Parathyroid adenoma (tissue), 2 donors: ENCODE results near the gene TMEM140.

Experiments used
- H2AFZ ChIP-seq: fragments of 300-600 bp; sonication (generic); one replicate; pipeline ENCODE4 v1.7.0; 2017; ENCODE audit warnings: antibody characterized with exemption, mild to moderate bottlenecking
- H3K27ac ChIP-seq: fragments of 300-600 bp; sonication (generic); one replicate; pipeline ENCODE4 v1.7.0; 2017
- H3K27me3 ChIP-seq: fragments of 300-600 bp; sonication (generic); one replicate; pipeline ENCODE4 v1.7.0; 2017; ENCODE audit warnings: low read length; ENCODE audit not compliant: control insufficient read depth, insufficient read depth
- H3K36me3 ChIP-seq: fragments of 300-600 bp; sonication (generic); one replicate; pipeline ENCODE4 v1.7.0; 2017; ENCODE audit warnings: low read length; ENCODE audit not compliant: control insufficient read depth, insufficient read depth
- H3K4me1 ChIP-seq: fragments of 300-600 bp; sonication (generic); one replicate; pipeline ENCODE4 v1.7.0; 2017; ENCODE audit warnings: control low read depth
- H3K4me2 ChIP-seq: fragments of 300-600 bp; sonication (generic); one replicate; pipeline ENCODE4 v1.7.0; 2017; ENCODE audit warnings: low read length
- H3K4me3 ChIP-seq: fragments of 300-600 bp; sonication (generic); one replicate; pipeline ENCODE4 v1.7.0; 2017; ENCODE audit warnings: low read depth, low read length
- H3K79me2 ChIP-seq: fragments of 300-600 bp; sonication (generic); one replicate; pipeline ENCODE4 v1.7.0; 2017; ENCODE audit warnings: control low read depth
- H3K9ac ChIP-seq: fragments of 300-600 bp; sonication (generic); one replicate; pipeline ENCODE4 v1.7.0; 2017; ENCODE audit warnings: mild to moderate bottlenecking
- H3K9me3 ChIP-seq: fragments of 300-600 bp; sonication (generic); one replicate; pipeline ENCODE4 v1.7.0; 2017; ENCODE audit warnings: low read length; ENCODE audit not compliant: control insufficient read depth
- CTCF ChIP-seq: fragments of 300-600 bp; sonication (generic); IDR thresholded peaks from one replicate; pipeline ENCODE4 v1.7.0; 2017; ENCODE audit warnings: antibody characterized with exemption, mild to moderate bottlenecking
- donor health status: primary hyperparathyroidism.

TMEM140 gene

DNA sequence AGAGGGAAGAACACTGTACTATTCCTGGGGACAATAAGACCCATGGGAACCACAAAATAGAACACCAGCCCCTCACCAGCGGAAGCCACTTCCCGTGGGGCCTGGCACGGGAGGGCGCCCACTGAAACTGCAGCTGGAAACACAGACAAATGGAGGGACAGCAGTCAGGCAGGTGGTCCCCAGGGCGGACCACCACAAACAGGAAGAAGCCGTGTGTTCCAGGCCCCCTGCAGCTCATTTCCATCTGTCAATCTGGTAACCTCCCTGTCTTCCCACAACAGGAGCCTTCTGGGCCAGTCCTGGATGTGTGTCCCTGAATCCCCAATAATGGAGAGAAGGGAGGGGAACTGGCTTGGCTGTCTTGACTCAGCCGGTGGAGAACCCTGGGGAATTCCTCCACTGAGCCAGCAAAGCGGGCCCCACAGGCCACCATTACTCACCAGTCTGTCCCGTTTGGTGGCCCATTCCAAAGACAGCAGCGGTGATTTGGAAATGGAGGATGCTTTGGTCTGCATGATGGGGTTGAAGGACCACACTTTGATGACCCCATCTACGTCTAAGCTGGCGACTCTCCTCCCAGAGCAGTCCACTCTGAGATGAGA is 46.7 kb downstream of the TMEM140 start:
- H3K9ac ChIP-seq = no peak overlapping the region
- H3K4me2 ChIP-seq = no peak overlapping the region
- no peak overlapping the region for H2AFZ ChIP-seq
- H3K4me1 ChIP-seq = no peaks in the 10 kb centered on the region
- no peaks in the 10 kb centered on the region for H3K27me3 ChIP-seq
- no peaks in the 10 kb centered on the region for H3K79me2 ChIP-seq
- TF ChIP-seq CTCF = no peak
- no peak overlapping the region for H3K27ac ChIP-seq
- no peaks in the 10 kb centered on the region for H3K9me3 ChIP-seq
- no peaks in the 10 kb centered on the region for H3K36me3 ChIP-seq
- no peak overlapping the region for H3K4me3 ChIP-seq

- Histone ChIP-seq H3K4me2 (no peak overlapping the region), H3K79me2 (no peaks in the 10 kb centered on the region), H3K36me3 (no peaks in the 10 kb centered on the region), H3K9me3 (no peaks in the 10 kb centered on the region), H3K4me3 (no peak overlapping the region), H3K27me3 (no peaks in the 10 kb centered on the region), H2AFZ (no peak overlapping the region), H3K27ac (no peak overlapping the region), H3K4me1 (no peaks in the 10 kb centered on the region), H3K9ac (no peak overlapping the region)
- no peak for TF ChIP-seq CTCF
These were observed 47.3 kb downstream of the TMEM140 start for GRCh38 chr7:135195156-135195555.

- no peak overlapping the region for H3K4me3 ChIP-seq
- no peaks in the 10 kb centered on the region for H3K9me3 ChIP-seq
- no peaks in the 10 kb centered on the region for H3K79me2 ChIP-seq
- no peak overlapping the region for H3K27ac ChIP-seq
- no peak overlapping the region for H2AFZ ChIP-seq
- H3K36me3 ChIP-seq = no peaks in the 10 kb centered on the region
- no peak overlapping the region for H3K9ac ChIP-seq
- H3K4me1 ChIP-seq = peaks cover 4% of the 10 kb centered on the region
- TF ChIP-seq CTCF = no peak
- no peak overlapping the region for H3K4me2 ChIP-seq
- H3K27me3 ChIP-seq = no peaks in the 10 kb centered on the region
These were observed 48.2 kb downstream of the TMEM140 start for GRCh38 chr7:135195968-135196629.

GRCh38 chr7:135197343-135197742 is 49.5 kb downstream of the TMEM140 start:
- H3K4me3 ChIP-seq = no peak overlapping the region
- H3K9me3 ChIP-seq = no peaks in the 10 kb centered on the region
- TF ChIP-seq CTCF = no peak
- no peaks in the 10 kb centered on the region for H3K27me3 ChIP-seq
- H3K4me2 ChIP-seq = no peak overlapping the region
- no peak overlapping the region for H3K27ac ChIP-seq
- no peaks in the 10 kb centered on the region for H3K79me2 ChIP-seq
- no peaks in the 10 kb centered on the region for H3K36me3 ChIP-seq
- H3K9ac ChIP-seq = no peak overlapping the region
- H2AFZ ChIP-seq = no peak overlapping the region
- H3K4me1 ChIP-seq = peaks cover 4% of the 10 kb centered on the region
